Measurements from ENCODE around the gene SMAD7.

Gene SMAD7

GRCh38 chr18:48915626-48916425 lies 34.9 kb downstream of the SMAD7 start:
- TF ChIP-seq CTCF (IDR thresholded peaks at IDR 0.05): no peak

- no peak for TF ChIP-seq CTCF (IDR thresholded peaks at IDR 0.05)
These were observed 36.0 kb downstream of the SMAD7 start for GRCh38 chr18:48914581-48915251.

- no peak for TF ChIP-seq CTCF (IDR thresholded peaks at IDR 0.05)
These were observed 37.0 kb downstream of the SMAD7 start for GRCh38 chr18:48913775-48914174.

- TF ChIP-seq CTCF (IDR thresholded peaks at IDR 0.05): no peak
These were observed 37.6 kb downstream of the SMAD7 start for GRCh38 chr18:48913201-48913600.

DNA sequence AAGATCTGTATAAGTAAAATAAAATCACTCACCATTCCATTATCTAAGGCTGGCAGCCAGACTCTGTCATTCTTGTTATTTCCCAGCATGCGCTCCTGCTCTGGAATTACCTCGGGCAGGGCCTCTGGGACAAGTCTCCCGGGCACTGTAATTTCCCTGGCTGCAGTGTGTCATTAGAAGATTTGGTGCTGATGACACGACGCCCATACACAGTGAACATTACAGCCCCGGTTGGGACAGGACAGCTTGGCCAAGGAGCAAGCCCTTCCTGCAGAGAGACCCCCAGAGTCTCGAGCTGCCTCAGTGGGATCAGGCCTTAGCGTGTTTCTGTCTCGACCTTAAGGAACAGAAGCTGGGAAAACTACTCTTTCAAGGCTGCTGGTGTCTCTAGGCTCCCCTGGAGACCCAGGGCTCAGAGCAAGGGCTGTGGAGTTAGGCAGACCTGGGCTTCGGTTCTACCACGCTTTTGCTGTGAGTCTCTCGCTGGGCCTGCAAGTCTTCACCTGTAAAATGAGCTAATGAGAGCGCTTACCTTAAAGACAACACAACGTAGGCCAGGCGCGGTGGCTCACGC lies 39.7 kb downstream of the SMAD7 start:
- no peak for TF ChIP-seq CTCF (IDR thresholded peaks at IDR 0.05)

GRCh38 chr18:48909721-48910120 lies 41.0 kb downstream of the SMAD7 start:
- TF ChIP-seq CTCF (IDR thresholded peaks at IDR 0.05): no peak

DNA sequence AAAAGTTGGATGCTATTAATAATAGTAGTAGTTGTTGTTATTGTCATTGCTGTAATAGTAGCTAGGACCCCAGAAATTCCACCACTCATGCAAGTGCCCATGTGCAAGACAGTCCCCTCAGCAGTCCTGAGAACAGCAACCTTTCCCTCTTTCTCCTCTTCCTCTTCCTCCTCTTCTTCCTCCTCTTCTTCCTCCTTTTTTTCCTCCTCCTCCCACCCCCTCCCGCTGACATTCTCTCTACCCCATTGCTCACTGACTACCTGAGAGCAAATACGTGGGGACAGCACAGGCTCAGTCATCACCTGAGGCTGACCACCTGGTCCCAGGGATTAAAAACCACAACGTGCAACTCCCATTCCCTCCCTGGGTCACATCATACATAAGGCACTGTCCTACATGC lies 41.8 kb downstream of the SMAD7 start:
- no peak for TF ChIP-seq CTCF (IDR thresholded peaks at IDR 0.05)
